Stimulated activated CD8-positive, alpha-beta memory T cell treated with anti-CD3 and anti-CD28 coated beads, Interleukin-4, amount 100 ng/mL, for 24 hours (primary cell): Measurements from ENCODE around the gene ADCY5.

ENCODE experiments used
- DNase-seq: peaks from one replicate; pipeline ENCODE4 v3.0.0-alpha.2; 2020; ENCODE audit warnings: low read depth

ADCY5 gene

GRCh38 chr3:123429362-123430125 is 19.3 kb downstream of the ADCY5 start:
- no peak for DNase-seq

- no peak for DNase-seq
These were observed 23.7 kb downstream of the ADCY5 start for GRCh38 chr3:123424999-123425712.

GRCh38 chr3:123424321-123424998 is 24.4 kb downstream of the ADCY5 start:
- DNase-seq: no peak

GRCh38 chr3:123423806-123424205 is 25.1 kb downstream of the ADCY5 start:
- no peak for DNase-seq

GRCh38 chr3:123423031-123423430 is 25.9 kb downstream of the ADCY5 start:
- DNase-seq: no peak

GRCh38 chr3:123422457-123422856 is 26.4 kb downstream of the ADCY5 start:
- no peak for DNase-seq

- DNase-seq: no peak
These were observed 27.3 kb downstream of the ADCY5 start for GRCh38 chr3:123421353-123422174.

- DNase-seq: no peak
These were observed 28.4 kb downstream of the ADCY5 start for GRCh38 chr3:123420416-123420968.

GRCh38 chr3:123419850-123420297 is 29.0 kb downstream of the ADCY5 start:
- no peak for DNase-seq

GRCh38 chr3:123419181-123419849 is 29.6 kb downstream of the ADCY5 start:
- no peak for DNase-seq

- no peak for DNase-seq
These were observed 32.2 kb downstream of the ADCY5 start for GRCh38 chr3:123416647-123417046.

GRCh38 chr3:123416173-123416572 is 32.7 kb downstream of the ADCY5 start:
- DNase-seq: no peak

- DNase-seq: no peak
These were observed 33.7 kb downstream of the ADCY5 start for GRCh38 chr3:123414973-123415775.

GRCh38 chr3:123412811-123413604 is 35.9 kb downstream of the ADCY5 start:
- no peak for DNase-seq

GRCh38 chr3:123412076-123412475 is 36.8 kb downstream of the ADCY5 start:
- DNase-seq: no peak

- DNase-seq: no peak
These were observed 37.4 kb downstream of the ADCY5 start for GRCh38 chr3:123411340-123412040.

- DNase-seq: no peak
These were observed 38.8 kb downstream of the ADCY5 start for GRCh38 chr3:123410149-123410515.

GRCh38 chr3:123409443-123410148 is 39.3 kb downstream of the ADCY5 start:
- no peak for DNase-seq
